Measurements from ENCODE around the gene DNAJC7. TPM values are rescaled to one million over a fixed set of nuclear protein-coding genes. Genes with fewer than 3 reads are reported as not detected.

DNAJC7 gene
- total RNA-seq, 1 experiment from 2014 or later, result 72.0 TPM

DNA sequence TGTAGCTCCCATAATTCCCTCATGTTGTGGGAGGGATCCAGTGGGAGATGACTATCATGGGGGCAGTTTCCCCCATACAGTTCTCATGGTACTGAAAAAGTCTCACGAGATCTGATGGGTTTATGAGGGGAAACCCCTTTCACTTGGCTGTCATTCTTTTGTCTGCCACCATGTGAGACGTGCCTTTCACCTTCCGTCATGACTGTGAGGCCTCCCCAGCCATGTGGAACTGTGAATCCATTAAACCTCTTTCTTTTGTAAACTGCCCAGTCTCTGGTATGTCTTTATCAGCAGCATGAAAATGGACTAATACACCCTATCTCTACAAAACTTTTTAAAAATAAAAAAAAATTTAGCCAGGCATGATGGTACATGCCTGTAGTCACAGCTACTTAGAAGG, 39.4 kb upstream of the DNAJC7 start:
- no TSS peak for BruUV-seq (replicated peaks)
- intact Hi-C loops (cut with micrococcal nuclease; ENCODE audit: unreplicated experiment) (no loop called here), in situ Hi-C loops (cut with HindIII; ENCODE audit: low pct_unique_long_range_greater_than_20kb, low sequenced_read_pairs) (no loop called here)
- Histone ChIP-seq H3K9me3 (ENCODE audit: control insufficient read depth, insufficient read depth, low read depth, low read length) (no peaks in the 10 kb centered on the region), H3K4me1 (ENCODE audit: control insufficient read depth, insufficient read depth, low read length) (no peaks in the 10 kb centered on the region), H3K27me3 (ENCODE audit: control insufficient read depth, insufficient read depth, low read length) (no peaks in the 10 kb centered on the region), H3K36me3 (ENCODE audit: control insufficient read depth, insufficient read depth, low read length) (no peaks in the 10 kb centered on the region), H3K27ac (ENCODE audit: low read length) (no peak overlapping the region), H3K4me3 (ENCODE audit: low read depth in 2 of 2, low read length in 2 of 2) (no peak overlapping the region)
- TF ChIP-seq REST (IDR thresholded peaks at IDR 0.05; ENCODE audit: insufficient read depth in 1 of 2, low read depth in 2 of 2, low read length in 1 of 2) (no peak), CTCF (IDR thresholded peaks at IDR 0.05) (no peak), SIN3A (IDR thresholded peaks at IDR 0.05; ENCODE audit: borderline replicate concordance, insufficient read depth, low read depth, low read length) (no peak), POLR2AphosphoS5 (IDR thresholded peaks at IDR 0.05; ENCODE audit: low read depth, low read length) (no peak), TCF7L2 (IDR thresholded peaks at IDR 0.05; ENCODE audit: low read depth, low read length) (no peak)
- CTCF ChIA-PET, result no interaction called here
- POLR2A ChIA-PET, result no interaction called here
- ATAC-seq (no peak), DNase-seq (ENCODE audit: low read depth, low spot score) (no peak)

DNA sequence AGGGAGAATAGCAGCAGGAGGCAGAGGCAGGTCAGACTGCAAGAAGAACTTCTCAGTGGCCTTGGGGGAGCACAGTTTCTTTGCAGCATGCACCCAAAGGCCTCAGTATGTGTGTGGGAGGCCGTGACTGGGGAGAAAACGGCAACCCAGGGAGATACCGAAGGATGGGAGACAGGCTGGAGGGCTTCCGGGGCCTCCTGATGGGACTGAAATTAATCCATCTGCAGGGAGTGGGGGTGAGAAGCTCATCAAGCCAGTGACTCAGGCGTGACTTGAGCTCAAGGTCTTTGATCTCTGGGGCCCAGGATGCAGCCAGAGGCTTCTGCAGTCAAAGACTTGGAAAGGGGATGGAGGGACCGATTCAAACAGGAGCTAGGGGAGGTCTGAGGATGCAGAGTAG, 38.3 kb upstream of the DNAJC7 start:
- no peak for ATAC-seq
- H3K27ac ChIP-seq (ENCODE audit: low read length), result no peak overlapping the region
- H3K4me1 ChIP-seq (ENCODE audit: control insufficient read depth, insufficient read depth, low read length), result no peaks in the 10 kb centered on the region
- ChIA-PET CTCF (interaction anchor here (1.0 kb wide), 1 partner anchor 24 kb away, joined by 4 read pairs; no protein-coding TSS in a partner anchor), POLR2A (no interaction called here)
- no TSS peak for BruUV-seq (replicated peaks)
- no peaks in the 10 kb centered on the region for H3K27me3 ChIP-seq (ENCODE audit: control insufficient read depth, insufficient read depth, low read length)
- no peak overlapping the region for H3K4me3 ChIP-seq (ENCODE audit: low read depth in 2 of 2, low read length in 2 of 2)
- TF ChIP-seq CTCF (IDR thresholded peaks at IDR 0.05) (no peak), POLR2AphosphoS5 (IDR thresholded peaks at IDR 0.05; ENCODE audit: low read depth, low read length) (no peak), SIN3A (IDR thresholded peaks at IDR 0.05; ENCODE audit: borderline replicate concordance, insufficient read depth, low read depth, low read length) (no peak), TCF7L2 (IDR thresholded peaks at IDR 0.05; ENCODE audit: low read depth, low read length) (no peak), REST (IDR thresholded peaks at IDR 0.05; ENCODE audit: insufficient read depth in 1 of 2, low read depth in 2 of 2, low read length in 1 of 2) (no peak)
- H3K9me3 ChIP-seq (ENCODE audit: control insufficient read depth, insufficient read depth, low read depth, low read length), result no peaks in the 10 kb centered on the region
- DNase-seq (ENCODE audit: low read depth, low spot score), result no peak
- no peaks in the 10 kb centered on the region for H3K36me3 ChIP-seq (ENCODE audit: control insufficient read depth, insufficient read depth, low read length)
- in situ Hi-C loops (cut with HindIII; ENCODE audit: low pct_unique_long_range_greater_than_20kb, low sequenced_read_pairs), result no loop called here
- intact Hi-C loops (cut with micrococcal nuclease; ENCODE audit: unreplicated experiment), result no loop called here
